ENCODE results near the gene JMJD7.

JMJD7 gene

GRCh38 chr15:41827880-41828806 is at the start of gene JMJD7:
TSS of gene JMJD7 (plus strand) at chr15:41828092. CDS start at chr15:41828125, 33 bp downstream.
- DNase-seq (ENCODE audit: low spot score): peak; percentile 95

- no peak for DNase-seq (ENCODE audit: low spot score)
Measured at GRCh38 chr15:41778521-41778920, 49.4 kb upstream of the JMJD7 start.

- no peak for DNase-seq (ENCODE audit: low spot score)
Measured at GRCh38 chr15:41779662-41780157, 48.2 kb upstream of the JMJD7 start.

GRCh38 chr15:41780266-41780665 is 47.6 kb upstream of the JMJD7 start:
- no peak for DNase-seq (ENCODE audit: low spot score)

GRCh38 chr15:41780727-41781126 is 47.2 kb upstream of the JMJD7 start:
- DNase-seq (ENCODE audit: low spot score): no peak

- DNase-seq (ENCODE audit: low spot score): no peak
Measured at GRCh38 chr15:41782371-41783282, 45.3 kb upstream of the JMJD7 start.

GRCh38 chr15:41783296-41783695 is 44.6 kb upstream of the JMJD7 start:
- no peak for DNase-seq (ENCODE audit: low spot score)

GRCh38 chr15:41788262-41788661 is 39.6 kb upstream of the JMJD7 start:
- no peak for DNase-seq (ENCODE audit: low spot score)

- DNase-seq (ENCODE audit: low spot score): no peak
Measured at GRCh38 chr15:41789236-41789635, 38.7 kb upstream of the JMJD7 start.

- DNase-seq (ENCODE audit: low spot score): no peak
Measured at GRCh38 chr15:41789662-41790061, 38.2 kb upstream of the JMJD7 start.

- DNase-seq (ENCODE audit: low spot score): no peak
Measured at GRCh38 chr15:41790169-41790568, 37.7 kb upstream of the JMJD7 start.

GRCh38 chr15:41790756-41791546 is 36.9 kb upstream of the JMJD7 start:
- DNase-seq (ENCODE audit: low spot score): no peak

- DNase-seq (ENCODE audit: low spot score): no peak
Measured at GRCh38 chr15:41791547-41791937, 36.4 kb upstream of the JMJD7 start.

- DNase-seq (ENCODE audit: low spot score): no peak
Measured at GRCh38 chr15:41792000-41792637, 35.8 kb upstream of the JMJD7 start.

GRCh38 chr15:41794081-41794480 is 33.8 kb upstream of the JMJD7 start:
- no peak for DNase-seq (ENCODE audit: low spot score)

GRCh38 chr15:41795996-41796856 is 31.7 kb upstream of the JMJD7 start:
- DNase-seq (ENCODE audit: low spot score): no peak

GRCh38 chr15:41797201-41797944 is 30.5 kb upstream of the JMJD7 start:
- DNase-seq (ENCODE audit: low spot score): no peak

- DNase-seq (ENCODE audit: low spot score): no peak
Measured at GRCh38 chr15:41798607-41799487, 29.0 kb upstream of the JMJD7 start.

GRCh38 chr15:41799488-41799805 is 28.4 kb upstream of the JMJD7 start:
- DNase-seq (ENCODE audit: low spot score): no peak

Data from Ammon's horn (tissue), 1 donor.